ENCODE results near the gene ARPC1B.

ARPC1B gene

DNA sequence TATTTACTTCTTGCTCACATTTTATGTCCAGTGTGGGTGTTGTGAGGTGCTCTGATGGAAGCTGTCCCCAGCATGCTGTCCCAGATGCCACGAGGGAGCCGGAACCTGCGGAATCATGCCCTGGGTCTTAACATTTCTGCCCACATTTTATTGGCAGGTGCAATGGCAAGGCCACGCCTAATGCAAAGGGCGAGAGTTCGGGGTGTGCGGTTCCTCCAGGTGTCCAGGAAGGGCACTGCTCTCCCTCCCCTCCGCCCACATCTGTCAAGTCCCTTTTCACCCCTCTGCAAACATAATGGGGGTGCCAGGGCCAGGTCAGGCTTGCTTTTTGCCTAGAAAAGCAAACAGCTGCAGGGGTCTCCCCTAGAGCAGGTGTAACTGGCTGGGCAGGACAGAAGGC is 17.5 kb downstream of the ARPC1B start:
- DNase-seq: no peak

GRCh38 chr7:99392659-99393354 is 18.3 kb downstream of the ARPC1B start:
- DNase-seq: peak; percentile 87

DNA sequence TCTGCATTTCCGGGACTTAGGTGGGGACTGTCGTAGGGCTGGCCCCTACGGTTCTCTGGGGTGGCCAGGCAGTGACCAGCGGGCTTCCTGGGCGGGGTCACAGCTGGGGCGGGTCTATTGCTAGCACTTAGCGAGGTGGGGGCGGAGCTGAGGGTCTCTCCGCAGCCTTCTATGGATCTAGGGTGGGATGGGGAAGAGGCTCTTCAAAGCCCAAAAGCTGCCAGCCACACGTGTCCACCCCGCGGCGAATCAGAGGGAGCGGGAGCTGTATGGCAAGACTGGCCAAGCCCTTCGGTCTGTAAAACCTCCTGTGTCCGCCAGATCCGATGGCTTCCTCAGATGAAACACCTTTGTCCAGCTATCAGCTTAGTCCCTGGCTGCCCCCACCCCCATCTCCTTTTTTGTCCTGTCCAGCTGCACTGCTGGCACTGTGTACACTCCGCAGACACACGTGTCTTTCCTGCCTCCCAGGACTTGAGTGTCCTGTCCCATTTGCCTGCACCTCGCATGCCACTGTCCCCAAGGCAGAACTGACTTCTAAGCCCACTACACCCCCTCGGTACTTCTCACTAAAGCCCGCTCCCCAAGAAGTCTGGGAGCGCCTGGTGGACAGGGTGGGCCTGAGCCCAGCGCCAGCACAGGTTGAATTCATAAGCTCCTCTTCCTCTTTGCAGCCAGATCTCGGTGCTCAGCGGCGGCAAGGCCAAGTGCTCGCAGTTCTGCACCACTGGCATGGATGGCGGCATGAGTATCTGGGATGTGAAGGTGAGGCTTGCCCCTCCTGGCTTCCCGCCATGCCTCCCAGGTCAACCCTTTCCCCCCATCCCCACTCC is 19.0 kb downstream of the ARPC1B start:
- DNase-seq: peak; percentile 80

DNA sequence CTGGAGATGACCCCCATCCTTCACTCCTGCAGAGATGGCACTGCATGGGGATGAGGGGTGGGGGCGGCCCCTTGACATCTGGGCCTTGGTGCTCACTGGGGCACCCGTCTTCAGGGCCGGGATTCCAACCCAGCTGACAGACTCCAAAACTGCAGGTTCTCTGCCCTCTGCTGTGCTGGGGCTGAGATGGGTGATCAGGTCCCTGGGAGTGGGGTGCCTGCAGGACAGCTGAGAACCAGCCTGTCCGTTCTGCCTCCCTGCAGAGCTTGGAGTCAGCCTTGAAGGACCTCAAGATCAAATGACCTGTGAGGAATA is 19.6 kb downstream of the ARPC1B start:
- no peak for DNase-seq

DNA sequence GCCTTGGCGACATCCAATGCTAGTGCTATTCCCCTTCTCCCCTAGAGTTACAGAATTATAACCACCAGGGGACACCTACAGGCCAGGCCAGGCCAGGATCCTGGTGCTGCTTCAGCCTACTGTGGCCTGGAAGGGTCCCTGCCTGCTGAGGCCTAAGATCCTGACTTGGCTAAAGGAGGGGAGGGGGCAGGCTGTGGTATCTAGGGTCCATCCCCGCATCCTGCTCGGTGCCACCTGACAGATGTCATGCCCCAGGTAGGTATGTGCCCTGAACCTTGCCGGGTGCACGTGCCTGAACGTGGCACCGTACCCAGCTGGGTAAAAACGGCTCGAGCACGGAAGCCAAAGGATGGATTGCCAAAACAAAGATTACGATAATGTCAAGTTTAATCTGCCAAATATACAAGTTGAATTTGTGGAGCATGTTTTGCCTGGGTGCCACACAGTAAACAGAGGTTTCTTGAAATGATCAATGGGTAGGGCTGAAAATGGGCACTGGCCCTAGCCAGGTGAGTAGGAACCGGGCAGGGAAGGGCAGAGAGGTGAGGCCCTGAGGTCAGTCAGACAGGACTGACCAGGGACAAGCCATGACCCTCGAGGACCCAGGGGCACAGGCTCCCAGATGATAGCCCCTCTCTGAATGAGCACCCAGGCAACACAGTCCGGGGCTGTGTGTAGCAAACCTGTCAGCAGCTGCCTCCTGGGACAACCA is 21.2 kb downstream of the ARPC1B start:
- no peak for DNase-seq

- no peak for DNase-seq
These were observed 22.1 kb downstream of the ARPC1B start for GRCh38 chr7:99396418-99397296.

DNA sequence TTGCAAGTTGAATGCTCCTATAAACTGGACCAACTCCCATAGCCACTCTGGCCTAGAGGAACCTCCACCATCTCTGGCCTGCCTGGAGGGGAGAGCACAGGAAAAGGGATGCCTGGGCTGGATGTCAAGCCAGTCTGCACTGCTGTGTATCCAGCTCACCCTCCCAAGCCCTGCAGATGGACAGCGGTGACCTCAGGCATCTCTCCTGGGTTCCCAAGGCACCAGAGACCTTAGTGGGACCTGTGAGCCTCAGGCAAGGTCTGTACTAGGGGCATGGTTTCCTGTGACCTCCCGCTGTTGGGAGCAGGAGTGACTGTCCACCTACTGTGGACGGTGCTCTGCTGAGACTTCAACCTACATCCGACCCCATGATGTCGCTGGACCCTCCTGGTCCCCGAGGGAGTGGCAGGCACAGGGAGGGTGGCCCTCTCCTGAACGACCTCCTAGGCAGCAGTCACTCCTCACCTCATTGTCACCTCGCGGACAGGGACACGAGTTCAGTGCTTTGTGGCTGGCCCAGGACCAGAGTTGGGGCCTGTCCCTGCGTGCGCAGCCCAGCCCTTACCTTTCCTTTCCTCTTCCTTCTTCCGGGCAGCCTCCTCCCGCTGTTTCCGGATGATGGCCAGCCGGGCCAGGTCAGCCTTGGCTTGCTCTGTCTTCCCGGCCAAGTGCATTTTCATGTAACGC is 22.9 kb downstream of the ARPC1B start:
- DNase-seq: no peak

DNA sequence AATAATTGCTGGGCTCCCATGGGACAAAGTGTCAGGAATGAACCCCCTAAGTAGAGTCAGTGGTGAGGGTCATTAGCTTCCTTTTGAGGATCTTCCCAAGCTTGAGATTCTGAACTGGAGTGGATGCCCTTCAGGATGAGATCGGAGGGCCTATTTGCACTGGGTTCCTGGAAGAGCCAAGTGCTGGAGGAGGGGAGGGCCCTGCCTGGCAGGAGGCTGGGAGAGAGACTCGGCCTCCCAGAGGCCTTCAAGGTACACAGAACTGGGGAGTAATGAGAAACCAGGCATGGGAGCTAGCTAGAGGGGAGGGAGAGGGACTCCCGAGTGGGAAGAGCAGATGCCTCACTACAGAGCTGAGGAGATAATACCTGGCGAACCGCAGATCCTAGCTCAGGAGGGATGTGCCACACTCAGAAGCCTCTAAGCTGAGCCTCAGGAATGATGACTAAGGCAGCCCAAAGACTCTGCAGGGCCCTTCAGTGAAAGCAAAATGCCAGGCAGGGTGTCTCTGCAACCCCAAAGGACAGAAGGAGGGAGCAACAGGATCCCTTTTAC is 24.4 kb downstream of the ARPC1B start:
- no peak for DNase-seq

DNA sequence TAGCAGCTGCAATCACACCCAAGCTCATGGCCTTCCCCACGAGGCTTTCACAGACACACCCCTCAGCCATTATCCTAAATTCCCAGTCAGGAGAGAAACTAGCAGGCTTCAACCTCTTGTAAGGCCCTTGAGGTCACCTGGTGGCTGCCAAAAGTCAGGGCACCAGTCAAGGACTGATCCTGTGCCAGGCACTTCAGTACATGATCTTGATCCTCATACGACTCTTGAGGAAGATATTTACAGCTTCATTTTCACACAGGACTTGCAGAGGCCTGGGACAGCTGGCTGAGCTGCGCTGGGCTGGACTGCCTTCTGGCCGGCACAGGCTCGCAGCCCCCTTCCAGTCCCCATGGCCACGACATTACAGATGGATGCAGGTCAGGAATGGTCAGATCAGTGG is 25.1 kb downstream of the ARPC1B start:
- DNase-seq: no peak

- DNase-seq: no peak
These were observed 28.3 kb downstream of the ARPC1B start for GRCh38 chr7:99402854-99403253.

DNA sequence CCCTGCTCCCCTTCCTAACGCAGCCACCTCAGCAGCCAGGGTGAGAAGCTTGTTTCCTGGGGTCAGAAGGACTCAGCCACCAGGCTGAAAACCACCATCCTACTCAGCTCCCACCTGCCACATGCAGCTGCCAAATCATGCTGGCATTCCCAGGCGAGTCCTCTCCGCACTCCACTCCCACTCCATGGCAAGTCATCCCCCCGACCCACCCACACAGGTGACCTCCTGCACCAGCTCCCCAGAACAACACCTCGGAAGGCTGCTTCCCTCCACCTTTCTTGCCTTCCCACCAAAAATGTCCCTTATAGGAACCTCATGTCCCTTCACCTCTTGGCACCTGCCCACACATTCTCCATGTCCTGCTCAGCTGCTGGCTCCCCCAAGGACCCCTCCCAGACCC is 29.2 kb downstream of the ARPC1B start:
- DNase-seq: no peak

DNA sequence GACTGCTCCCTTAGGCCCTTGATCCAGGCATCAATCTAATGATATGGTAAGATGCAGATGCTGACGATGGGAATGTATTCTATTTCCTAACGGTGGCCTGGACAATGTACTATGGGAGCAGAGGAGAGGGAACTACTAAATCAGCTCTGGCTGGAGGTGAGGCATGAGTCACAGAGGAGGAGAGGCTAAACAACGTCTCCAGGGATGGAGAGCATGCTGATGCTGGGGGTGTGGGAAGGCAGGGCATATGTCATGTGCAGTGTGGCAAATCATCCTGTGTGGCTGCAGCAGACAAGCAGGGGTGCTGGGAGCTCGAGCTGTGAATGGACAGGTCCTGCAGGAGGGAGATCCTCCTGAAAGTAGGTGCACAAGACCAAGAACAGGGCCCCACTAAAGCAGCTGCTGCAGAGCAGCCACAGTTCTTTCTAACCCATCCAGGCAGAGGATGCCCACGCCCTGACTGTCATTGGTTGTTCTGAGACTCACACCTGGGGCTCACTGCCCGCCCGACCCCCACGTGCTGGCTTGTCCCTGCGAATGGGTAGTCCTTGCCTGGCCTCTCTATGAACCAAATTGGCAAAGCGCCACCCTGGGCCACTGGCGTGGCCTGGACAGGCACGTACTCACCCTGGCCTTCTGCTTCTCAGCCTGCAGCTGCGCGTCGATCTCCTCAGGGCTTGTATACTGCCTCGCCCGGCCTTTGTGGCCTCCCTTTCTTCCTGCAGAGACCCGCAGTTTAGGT is 29.9 kb downstream of the ARPC1B start:
- DNase-seq: no peak

DNA sequence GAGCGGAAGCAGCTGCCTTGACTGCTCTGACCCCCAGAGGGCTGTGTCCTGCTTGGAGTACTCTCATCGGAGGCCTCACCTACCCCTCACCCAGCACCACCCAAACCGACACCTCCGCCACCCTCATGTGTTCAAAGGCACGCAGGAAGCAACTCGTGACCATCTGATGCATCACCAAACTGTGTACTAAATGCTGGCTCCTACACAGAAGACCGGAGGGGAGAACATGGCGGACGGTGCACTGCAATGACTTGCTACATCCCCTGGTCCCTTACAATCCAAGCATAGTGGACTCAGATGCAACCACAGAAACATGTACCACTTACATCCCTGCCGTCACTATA is 30.4 kb downstream of the ARPC1B start:
- DNase-seq: no peak

- DNase-seq: no peak
These were observed 32.0 kb downstream of the ARPC1B start for GRCh38 chr7:99406557-99406956.

GRCh38 chr7:99407872-99408378 is 33.4 kb downstream of the ARPC1B start:
- no peak for DNase-seq

DNA sequence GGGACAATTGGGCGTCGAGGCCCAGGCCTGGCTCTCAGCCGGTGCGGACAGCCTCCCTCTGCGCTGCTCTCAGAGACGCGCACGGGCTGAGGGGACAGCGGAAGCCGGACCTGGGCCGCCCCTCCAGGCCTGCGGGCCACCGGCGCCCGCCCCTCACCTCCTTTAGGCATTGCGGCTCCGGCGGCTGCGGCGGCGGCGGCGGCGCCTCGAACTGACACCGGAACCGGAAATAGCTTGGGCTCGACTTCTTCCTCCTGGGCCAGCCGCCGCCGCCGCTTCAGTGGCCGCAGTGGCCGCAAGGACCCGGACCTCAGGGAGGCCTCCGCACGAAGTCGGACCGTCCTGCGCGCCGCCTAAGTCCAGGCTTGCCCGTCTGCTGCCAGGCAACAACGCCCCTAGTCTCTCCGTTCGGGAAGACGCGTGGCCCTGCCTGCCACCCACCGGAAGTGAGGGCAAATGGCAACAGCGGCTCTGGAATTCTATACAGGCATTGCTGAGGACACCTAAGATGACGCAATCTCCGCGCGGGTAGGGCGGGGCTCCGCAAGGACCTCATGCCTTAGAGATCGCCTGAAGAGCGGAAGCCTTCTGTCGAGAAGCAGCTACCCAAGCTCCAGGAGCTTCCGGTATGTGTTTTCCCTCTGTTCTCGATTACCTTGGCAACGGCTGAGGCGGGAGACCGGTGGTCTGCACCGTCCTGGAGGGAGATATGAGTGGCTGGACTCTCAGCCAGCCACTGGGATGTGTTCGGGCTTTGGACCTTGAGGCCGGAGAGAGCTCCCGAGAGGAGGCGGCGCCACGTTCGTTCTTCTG is 34.1 kb downstream of the ARPC1B start, which contains the start of the genes BUD31 and PDAP1:
Gene BUD31, plus strand, starts transcription at position 591 of the 813 bp plus-strand sequence. CDS start 2,124 bp downstream, outside the sequence.
Gene PDAP1, minus strand, starts transcription at position 219 of the 813 bp plus-strand sequence. Its CDS starts 49 bp downstream, at position 170.
- peak; percentile 99 for DNase-seq

DNA sequence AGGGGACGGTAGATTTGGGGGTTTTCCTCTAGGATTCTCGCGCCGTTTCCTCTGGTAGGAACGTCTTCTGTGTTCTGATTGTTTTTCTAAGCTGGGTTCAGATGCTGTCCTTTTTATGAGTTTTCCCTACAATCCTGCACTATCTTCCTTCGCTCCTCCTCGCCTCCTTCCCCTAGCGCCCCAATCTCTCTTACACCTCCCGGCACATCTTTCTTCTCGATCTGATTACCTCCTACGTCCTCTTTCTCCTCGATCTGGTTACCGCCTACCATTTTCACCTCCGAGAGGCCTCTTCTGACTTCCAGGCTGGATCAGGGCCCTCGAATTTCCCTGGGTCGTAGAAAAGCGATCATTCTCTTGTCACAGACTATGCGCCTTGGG is 34.7 kb downstream of the ARPC1B start:
- DNase-seq: no peak

DNA sequence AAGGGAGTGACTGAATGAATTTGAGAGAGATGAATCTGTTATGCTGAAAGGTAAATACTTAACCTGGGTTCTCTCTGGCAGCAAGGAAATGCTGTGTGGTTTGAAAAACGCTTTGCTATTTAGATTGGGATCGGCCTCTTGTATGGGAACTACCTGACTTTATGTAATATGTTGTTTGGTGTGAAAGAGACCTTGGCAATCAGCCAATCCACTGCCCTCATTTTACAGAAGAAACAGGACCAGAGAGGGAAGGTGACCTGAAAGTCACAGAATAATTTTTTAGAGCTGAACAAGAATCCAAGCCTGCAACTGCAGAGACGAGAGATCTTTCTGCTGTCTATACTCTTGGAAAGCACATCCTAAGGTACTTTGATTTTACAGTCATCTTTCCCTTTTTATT is 35.3 kb downstream of the ARPC1B start:
- DNase-seq: no peak

DNA sequence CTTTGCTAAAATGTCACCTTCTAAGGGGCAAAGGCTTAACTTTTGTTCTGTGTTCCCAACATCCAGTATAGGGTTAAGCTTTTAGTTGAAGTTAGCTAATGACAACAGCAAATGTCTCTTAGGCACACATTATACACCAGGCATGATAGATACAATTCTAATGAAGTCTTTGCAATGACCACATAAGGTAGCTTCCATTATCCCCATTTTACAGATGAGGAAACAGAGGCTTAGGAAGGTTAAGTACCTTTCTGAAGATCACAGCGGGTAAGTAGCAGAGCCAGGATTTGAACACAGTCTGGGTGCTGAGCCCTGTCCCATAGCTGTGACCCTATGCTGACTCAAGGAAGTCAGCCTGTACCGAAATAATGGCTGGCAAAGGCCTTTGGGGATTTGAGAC is 36.1 kb downstream of the ARPC1B start:
- DNase-seq: no peak

Data from eye (tissue), 1 donor.